Measurements from ENCODE around the gene AGTRAP. TPM values are rescaled to one million over a fixed set of nuclear protein-coding genes. Genes with fewer than 3 reads are reported as not detected.
A peak's percentile ranks its signal among the peaks of the same experiment; 100 is the strongest.

AGTRAP gene
- total and polyA plus RNA-seq, 2 experiments from 2014 or later = 58.6 to 94.0 TPM

DNA sequence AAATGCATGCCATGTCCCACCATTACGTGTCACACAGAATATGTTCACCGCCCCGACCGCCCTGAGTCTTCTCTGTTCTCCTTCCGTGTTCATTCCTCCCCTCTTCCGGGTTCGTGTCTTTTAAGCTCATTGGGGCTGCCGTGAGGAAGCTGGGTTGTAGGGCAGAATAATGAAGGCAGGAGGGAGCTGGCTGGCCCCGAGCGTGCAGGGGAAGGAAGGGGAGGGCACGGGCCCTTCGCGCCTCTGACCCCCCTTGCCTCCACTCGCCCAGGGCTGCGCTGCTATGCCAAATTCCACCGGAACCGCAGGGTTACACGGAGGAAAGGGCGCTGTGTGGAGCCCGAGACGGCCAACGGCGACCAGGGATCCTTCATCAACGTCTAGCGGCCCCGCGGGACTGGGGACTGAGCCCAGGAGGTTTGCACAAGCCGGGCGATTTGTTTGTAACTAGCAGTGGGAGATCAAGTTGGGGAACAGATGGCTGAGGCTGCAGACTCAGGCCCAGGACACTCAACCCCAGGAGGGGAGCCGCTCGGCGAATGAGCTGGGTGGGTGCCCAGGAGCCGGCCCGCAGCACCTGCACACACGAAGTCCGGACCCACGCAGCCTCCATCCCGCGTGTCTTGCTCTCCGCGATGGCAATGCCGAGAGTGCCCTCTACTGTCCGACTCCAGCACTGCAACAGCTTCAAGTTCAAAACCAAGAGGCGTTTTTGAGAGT lies 16.5 kb upstream of the AGTRAP start:
- H3K36me3 ChIP-seq = no peaks in the 10 kb centered on the region
- no peaks in the 10 kb centered on the region for H3K9me3 ChIP-seq (ENCODE audit: low read depth)
- no peaks in the 10 kb centered on the region for H3K4me1 ChIP-seq (ENCODE audit: low read depth)
- no peaks in the 10 kb centered on the region for H3K27me3 ChIP-seq
- TF ChIP-seq, protein P1, sequence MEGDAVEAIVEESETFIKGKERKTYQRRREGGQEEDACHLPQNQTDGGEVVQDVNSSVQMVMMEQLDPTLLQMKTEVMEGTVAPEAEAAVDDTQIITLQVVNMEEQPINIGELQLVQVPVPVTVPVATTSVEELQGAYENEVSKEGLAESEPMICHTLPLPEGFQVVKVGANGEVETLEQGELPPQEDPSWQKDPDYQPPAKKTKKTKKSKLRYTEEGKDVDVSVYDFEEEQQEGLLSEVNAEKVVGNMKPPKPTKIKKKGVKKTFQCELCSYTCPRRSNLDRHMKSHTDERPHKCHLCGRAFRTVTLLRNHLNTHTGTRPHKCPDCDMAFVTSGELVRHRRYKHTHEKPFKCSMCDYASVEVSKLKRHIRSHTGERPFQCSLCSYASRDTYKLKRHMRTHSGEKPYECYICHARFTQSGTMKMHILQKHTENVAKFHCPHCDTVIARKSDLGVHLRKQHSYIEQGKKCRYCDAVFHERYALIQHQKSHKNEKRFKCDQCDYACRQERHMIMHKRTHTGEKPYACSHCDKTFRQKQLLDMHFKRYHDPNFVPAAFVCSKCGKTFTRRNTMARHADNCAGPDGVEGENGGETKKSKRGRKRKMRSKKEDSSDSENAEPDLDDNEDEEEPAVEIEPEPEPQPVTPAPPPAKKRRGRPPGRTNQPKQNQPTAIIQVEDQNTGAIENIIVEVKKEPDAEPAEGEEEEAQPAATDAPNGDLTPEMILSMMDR (IDR thresholded peaks at IDR 0.05; ENCODE audit: low read depth, low read length) = peak; percentile 99
- H3K4me3 ChIP-seq = no peak overlapping the region
- DNase-seq (ENCODE audit: low read depth in 1 of 2, low spot score in 1 of 2) = peak; percentile 69 to 73
- H3K27ac ChIP-seq = no peak overlapping the region

DNA sequence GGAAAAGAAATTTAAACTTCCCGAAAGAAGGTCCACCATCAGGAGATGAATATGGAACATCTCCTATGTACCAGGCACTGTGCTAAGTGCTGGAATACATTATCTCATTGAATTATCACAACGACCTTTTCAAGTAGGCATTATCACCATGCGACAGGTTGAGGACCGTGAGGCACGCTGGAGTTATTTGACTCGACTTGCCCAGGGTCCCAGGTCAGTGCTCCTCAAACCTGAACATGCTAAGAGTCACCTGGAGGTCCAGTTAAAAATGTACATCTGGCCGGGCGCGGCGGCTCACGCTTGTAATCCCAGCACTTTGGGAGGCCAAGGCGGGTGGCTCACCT lies 15.9 kb upstream of the AGTRAP start:
- H3K27ac ChIP-seq = no peak overlapping the region
- no peaks in the 10 kb centered on the region for H3K9me3 ChIP-seq (ENCODE audit: low read depth)
- TF ChIP-seq, protein P1 (IDR thresholded peaks at IDR 0.05; ENCODE audit: low read depth, low read length) = no peak
- DNase-seq (ENCODE audit: low read depth in 1 of 2, low spot score in 1 of 2) = no peak
- no peak overlapping the region for H3K4me3 ChIP-seq
- H3K4me1 ChIP-seq (ENCODE audit: low read depth) = no peaks in the 10 kb centered on the region
- no peaks in the 10 kb centered on the region for H3K36me3 ChIP-seq
- no peaks in the 10 kb centered on the region for H3K27me3 ChIP-seq

DNA sequence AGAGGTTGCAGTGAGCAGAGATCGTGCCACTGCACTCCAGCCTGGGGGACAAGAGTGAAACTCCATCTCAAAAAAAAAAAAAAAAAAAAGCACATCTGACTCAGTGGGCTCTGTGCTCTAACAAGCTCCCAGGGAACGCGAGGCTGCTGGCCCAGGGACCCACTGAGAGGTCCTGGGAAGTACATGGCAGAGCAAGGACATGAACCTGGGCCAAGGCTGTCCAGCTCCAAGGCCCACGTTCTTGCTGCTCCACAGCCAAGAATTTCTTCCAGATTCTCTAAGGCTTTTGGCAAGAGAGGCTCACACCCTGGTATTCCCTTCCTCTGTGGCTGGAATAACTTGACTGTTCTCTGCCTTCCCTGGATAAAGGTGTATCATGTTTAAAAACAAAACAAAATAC lies 15.4 kb upstream of the AGTRAP start:
- H3K27me3 ChIP-seq = no peaks in the 10 kb centered on the region
- DNase-seq (ENCODE audit: low read depth in 1 of 2, low spot score in 1 of 2) = no peak
- H3K4me3 ChIP-seq = no peak overlapping the region
- no peaks in the 10 kb centered on the region for H3K36me3 ChIP-seq
- no peaks in the 10 kb centered on the region for H3K9me3 ChIP-seq (ENCODE audit: low read depth)
- H3K4me1 ChIP-seq (ENCODE audit: low read depth) = no peaks in the 10 kb centered on the region
- no peak overlapping the region for H3K27ac ChIP-seq
- TF ChIP-seq, protein P1 (IDR thresholded peaks at IDR 0.05; ENCODE audit: low read depth, low read length) = no peak

DNA sequence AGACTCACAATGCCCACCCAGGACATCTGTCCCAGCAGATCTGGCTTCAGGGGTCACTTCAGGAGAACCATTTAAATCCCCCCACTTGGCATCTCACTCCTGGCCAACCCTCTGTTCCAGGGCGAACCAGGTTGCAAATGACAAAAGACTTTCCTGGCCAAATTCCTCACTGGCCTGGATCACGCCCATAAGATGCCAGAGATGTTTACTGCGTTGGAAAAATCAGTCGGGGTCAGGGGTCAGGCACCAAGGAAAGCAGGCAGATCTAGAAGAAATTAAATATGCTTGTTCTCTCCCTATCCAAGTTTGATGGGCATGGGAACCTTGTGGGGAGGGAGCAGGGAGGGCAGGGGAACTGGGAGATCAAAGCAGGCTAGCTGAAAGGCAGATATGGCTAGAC lies 14.6 kb upstream of the AGTRAP start:
- Histone ChIP-seq H3K27me3 (no peaks in the 10 kb centered on the region), H3K4me3 (no peak overlapping the region), H3K9me3 (ENCODE audit: low read depth) (no peaks in the 10 kb centered on the region), H3K27ac (no peak overlapping the region), H3K36me3 (no peaks in the 10 kb centered on the region), H3K4me1 (ENCODE audit: low read depth) (no peaks in the 10 kb centered on the region)
- DNase-seq (ENCODE audit: low read depth in 1 of 2, low spot score in 1 of 2) = no peak
- TF ChIP-seq, protein P1 (IDR thresholded peaks at IDR 0.05; ENCODE audit: low read depth, low read length) = no peak

DNA sequence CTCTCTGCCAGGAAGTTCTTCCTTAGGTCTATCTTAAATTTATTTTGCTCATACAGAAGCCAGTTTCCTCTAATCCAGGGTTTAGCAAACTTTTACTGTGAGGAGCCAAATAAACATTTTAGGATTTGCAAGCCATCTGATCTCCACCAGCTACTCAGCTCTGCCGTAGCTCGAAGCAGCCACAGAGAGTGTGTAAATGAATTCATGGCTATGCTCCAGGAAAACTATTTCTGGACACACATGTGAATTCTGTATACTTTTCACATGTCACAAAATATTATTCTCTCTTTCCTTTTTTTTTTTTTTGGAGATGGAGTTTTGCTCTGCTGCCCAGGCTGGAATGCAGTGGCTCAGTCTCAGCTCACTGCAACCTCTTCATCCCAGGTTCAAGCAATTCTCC lies 13.4 kb upstream of the AGTRAP start:
- no peaks in the 10 kb centered on the region for H3K27me3 ChIP-seq
- no peaks in the 10 kb centered on the region for H3K36me3 ChIP-seq
- no peaks in the 10 kb centered on the region for H3K9me3 ChIP-seq (ENCODE audit: low read depth)
- H3K4me3 ChIP-seq = no peak overlapping the region
- H3K27ac ChIP-seq = no peak overlapping the region
- DNase-seq (ENCODE audit: low read depth in 1 of 2, low spot score in 1 of 2) = no peak
- TF ChIP-seq, protein P1 (IDR thresholded peaks at IDR 0.05; ENCODE audit: low read depth, low read length) = no peak
- H3K4me1 ChIP-seq (ENCODE audit: low read depth) = no peaks in the 10 kb centered on the region
